DOHH2 (cell line): ENCODE results near the gene CGB8.

Experiments used
- H3F3A ChIP-seq: fragments of 200-600 bp; sonication (generic), shearing (Covaris generic); 2 replicates; pipeline ENCODE4 v1.6.0; 2016; ENCODE audit warnings: antibody characterized with exemption, mild to moderate bottlenecking; ENCODE audit not compliant: control insufficient read depth, insufficient read depth
- H3K27ac ChIP-seq: fragments of 200-600 bp; sonication (generic); 2 replicates; pipeline ENCODE4 v1.5.1; 2014; ENCODE audit warnings: low read depth, mild to moderate bottlenecking, low read length, moderate library complexity
- H3K27me3 ChIP-seq: fragments of 200-600 bp; sonication (generic); 2 replicates; pipeline ENCODE4 v1.6.1; 2014; ENCODE audit warnings: mild to moderate bottlenecking, low read length, mixed read lengths; ENCODE audit not compliant: control insufficient read depth
- H3K36me3 ChIP-seq: fragments of 200-600 bp; sonication (generic); 2 replicates; pipeline ENCODE4 v1.6.1; 2014; ENCODE audit warnings: mild to moderate bottlenecking, low read length, moderate library complexity, mixed read lengths; ENCODE audit not compliant: control insufficient read depth
- H3K4me1 ChIP-seq: fragments of 200-600 bp; sonication (generic); 2 replicates; pipeline ENCODE4 v1.6.1; 2014; ENCODE audit warnings: mild to moderate bottlenecking, low read length, mixed read lengths; ENCODE audit not compliant: control insufficient read depth
- H3K4me2 ChIP-seq: fragments of 200-600 bp; sonication (generic); 2 replicates; pipeline ENCODE4 v1.6.0; 2014; ENCODE audit warnings: mild to moderate bottlenecking, low read length, moderate library complexity
- H3K4me3 ChIP-seq: fragments of 200-600 bp; sonication (generic); 2 replicates; pipeline ENCODE4 v1.5.1; 2014; ENCODE audit warnings: mild to moderate bottlenecking, low read length, mixed read lengths
- H3K79me2 ChIP-seq: fragments of 200-600 bp; sonication (generic); 2 replicates; pipeline ENCODE4 v1.6.1; 2014; ENCODE audit warnings: mild to moderate bottlenecking, low read length, mixed read lengths; ENCODE audit not compliant: control insufficient read depth
- H3K9me2 ChIP-seq: fragments of 200-600 bp; sonication (generic); replicated peaks from 2 replicates; pipeline ENCODE4 v1.6.1; 2014; ENCODE audit warnings: mild to moderate bottlenecking, low read length, mixed read lengths; ENCODE audit not compliant: control insufficient read depth
- H3K9me3 ChIP-seq: fragments of 200-600 bp; sonication (generic); 2 replicates; pipeline ENCODE4 v1.6.1; 2014; ENCODE audit warnings: antibody characterized with exemption, low read length, mixed read lengths; ENCODE audit not compliant: control insufficient read depth, insufficient read depth
- H4K20me1 ChIP-seq: fragments of 200-600 bp; sonication (generic); 2 replicates; pipeline ENCODE4 v1.6.0; 2014; ENCODE audit warnings: low read depth, mild to moderate bottlenecking, antibody characterized with exemption, low read length, moderate library complexity; ENCODE audit not compliant: control insufficient read depth, insufficient read depth
- EZH2phosphoT487 ChIP-seq: fragments of 200-600 bp; sonication (generic); IDR thresholded peaks from 2 replicates; pipeline ENCODE4 v1.6.1; 2017; ENCODE audit warnings: borderline replicate concordance, mild to moderate bottlenecking, antibody characterized with exemption, low read length, moderate library complexity, mixed read lengths
- TF ChIP-seq, protein P1 (sequence below): fragments of 200-600 bp; sonication (generic); IDR thresholded peaks from one replicate; pipeline ENCODE4 v1.5.1; 2014; ENCODE audit warnings: antibody characterized with exemption, mild to moderate bottlenecking, low read depth, low read length; ENCODE audit not compliant: poor library complexity, severe bottlenecking

The CGB8 gene

DNA sequence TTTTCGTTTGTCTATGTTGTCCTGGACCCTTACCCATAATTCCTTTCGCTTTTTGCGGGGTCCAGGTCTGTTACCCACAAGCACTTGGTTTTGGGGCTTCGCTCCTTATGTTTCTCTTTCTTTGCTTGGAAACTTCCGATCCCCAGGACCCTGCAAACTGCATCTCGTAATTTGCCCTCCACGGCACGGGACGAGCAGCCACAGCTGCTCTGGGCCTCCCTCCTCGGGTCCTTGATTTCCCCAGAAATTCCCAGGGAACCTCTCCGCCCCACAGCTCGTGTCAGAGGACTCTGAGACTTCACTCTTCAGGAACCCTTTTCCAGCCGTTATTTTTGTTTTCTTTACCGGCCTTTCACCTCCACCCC, 36.9 kb upstream of the CGB8 start:
- peaks cover 22% of the 10 kb centered on the region for H3K4me1 ChIP-seq
- H3K79me2 ChIP-seq, result peaks cover 56% of the 10 kb centered on the region
- H3K27me3 ChIP-seq, result no peaks in the 10 kb centered on the region
- H3K9me3 ChIP-seq, result no peaks in the 10 kb centered on the region
- peaks cover 32% of the 10 kb centered on the region for H4K20me1 ChIP-seq
- TF ChIP-seq, protein P1, sequence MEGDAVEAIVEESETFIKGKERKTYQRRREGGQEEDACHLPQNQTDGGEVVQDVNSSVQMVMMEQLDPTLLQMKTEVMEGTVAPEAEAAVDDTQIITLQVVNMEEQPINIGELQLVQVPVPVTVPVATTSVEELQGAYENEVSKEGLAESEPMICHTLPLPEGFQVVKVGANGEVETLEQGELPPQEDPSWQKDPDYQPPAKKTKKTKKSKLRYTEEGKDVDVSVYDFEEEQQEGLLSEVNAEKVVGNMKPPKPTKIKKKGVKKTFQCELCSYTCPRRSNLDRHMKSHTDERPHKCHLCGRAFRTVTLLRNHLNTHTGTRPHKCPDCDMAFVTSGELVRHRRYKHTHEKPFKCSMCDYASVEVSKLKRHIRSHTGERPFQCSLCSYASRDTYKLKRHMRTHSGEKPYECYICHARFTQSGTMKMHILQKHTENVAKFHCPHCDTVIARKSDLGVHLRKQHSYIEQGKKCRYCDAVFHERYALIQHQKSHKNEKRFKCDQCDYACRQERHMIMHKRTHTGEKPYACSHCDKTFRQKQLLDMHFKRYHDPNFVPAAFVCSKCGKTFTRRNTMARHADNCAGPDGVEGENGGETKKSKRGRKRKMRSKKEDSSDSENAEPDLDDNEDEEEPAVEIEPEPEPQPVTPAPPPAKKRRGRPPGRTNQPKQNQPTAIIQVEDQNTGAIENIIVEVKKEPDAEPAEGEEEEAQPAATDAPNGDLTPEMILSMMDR, result no peak
- TF ChIP-seq EZH2phosphoT487, result no peak
- no peaks in the 10 kb centered on the region for H3K9me2 ChIP-seq
- no peaks in the 10 kb centered on the region for H3F3A ChIP-seq
- H3K4me2 ChIP-seq, result peak overlapping the region; percentile 79
- peak overlapping the region; percentile 56 for H3K27ac ChIP-seq
- peak overlapping the region; percentile 94 for H3K4me3 ChIP-seq
- H3K36me3 ChIP-seq, result peaks cover 50% of the 10 kb centered on the region

DNA sequence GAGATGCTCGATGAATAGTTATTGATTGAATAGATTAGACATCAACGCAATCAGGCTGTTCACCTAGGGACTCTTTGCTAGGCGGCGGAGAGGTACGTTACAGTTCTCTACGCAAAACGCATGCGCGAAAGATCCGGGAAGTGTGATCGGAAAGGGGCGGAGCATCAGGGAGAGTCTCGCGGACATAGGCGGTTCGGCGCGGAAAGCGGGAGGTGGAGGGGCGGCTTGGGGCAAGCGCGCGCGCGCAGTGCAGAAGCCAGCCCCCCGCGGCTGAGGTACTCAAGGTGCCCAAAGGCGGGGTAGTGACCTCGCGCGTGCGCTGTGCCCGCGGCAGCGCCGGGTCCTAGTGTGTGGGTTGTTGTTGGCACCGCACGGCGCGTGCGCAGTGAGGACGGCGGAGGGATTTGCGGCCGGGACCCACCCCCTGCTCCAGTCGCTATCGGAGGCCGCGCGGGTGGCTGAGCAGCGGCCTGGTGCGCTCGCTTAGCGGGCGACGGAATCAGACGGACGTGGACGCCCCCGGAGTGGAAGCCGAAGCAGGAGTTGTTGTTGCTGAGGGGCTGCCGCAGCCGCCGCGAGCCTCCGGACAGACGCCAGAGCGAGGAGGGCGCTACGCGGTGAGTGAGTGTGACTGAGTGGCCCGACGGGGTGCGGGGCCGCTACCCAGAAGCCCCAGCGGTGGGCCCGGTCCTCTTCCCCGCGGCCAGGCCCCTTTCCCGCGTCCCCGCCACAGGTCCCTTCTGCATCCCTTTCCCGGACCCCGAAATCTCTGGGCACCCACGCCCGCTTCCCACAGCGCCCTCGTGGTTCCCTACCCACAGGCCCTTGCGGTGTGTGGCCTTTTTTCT, 36.3 kb upstream of the CGB8 start, which contains the start of gene SNRNP70:
Gene SNRNP70 (plus strand): TSS at position 432 of the 848 bp plus-strand sequence. CDS start 964 bp downstream, outside the sequence.
- Histone ChIP-seq H3K9me3 (no peaks in the 10 kb centered on the region), H3K27me3 (no peaks in the 10 kb centered on the region)

DNA sequence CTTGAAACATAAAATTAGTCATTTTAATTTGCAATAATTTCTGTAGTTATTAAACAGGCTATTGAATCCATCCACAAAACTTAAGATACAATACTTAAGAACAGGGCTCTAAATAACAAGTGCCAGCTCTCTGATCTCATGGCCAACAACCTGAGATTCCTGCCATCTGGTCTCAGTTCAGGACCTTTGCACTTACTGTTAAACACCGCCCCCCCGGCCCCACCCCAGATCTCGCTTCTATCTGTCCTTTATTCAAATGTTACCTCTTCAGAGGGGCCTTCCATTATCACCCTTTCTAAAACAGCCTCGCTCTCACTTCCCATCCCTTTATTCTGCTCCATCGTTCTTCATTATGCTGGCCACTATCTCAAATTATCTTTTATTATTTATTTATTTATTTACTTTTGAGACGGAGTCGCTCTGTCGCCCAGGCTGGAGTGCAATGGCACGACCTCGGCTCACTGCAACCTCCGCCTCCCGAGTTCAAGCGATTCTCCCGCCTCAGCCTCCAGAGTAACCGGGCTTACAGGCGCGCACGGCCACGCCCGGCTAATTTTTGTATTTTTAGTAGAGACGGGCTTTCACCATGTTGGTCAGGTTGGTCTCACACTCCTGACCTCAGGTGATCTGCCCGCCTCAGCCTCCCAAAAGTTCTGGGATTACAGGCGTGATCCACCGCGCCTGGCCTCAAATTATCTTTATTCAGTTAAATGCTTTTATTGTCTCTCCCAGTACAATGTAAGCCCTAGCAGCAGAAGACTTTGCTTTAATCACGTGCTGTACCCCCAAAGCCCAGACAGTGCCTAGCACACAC, 35.5 kb upstream of the CGB8 start:
- no peak for TF ChIP-seq EZH2phosphoT487
- TF ChIP-seq, protein P1, result no peak
- H3K27me3 ChIP-seq, result no peaks in the 10 kb centered on the region
- H3K4me2 ChIP-seq, result peak overlapping the region; percentile 79
- H3K4me1 ChIP-seq, result peaks cover 22% of the 10 kb centered on the region
- peak overlapping the region; percentile 56 for H3K27ac ChIP-seq
- H3K36me3 ChIP-seq, result peaks cover 37% of the 10 kb centered on the region
- no peaks in the 10 kb centered on the region for H3K9me2 ChIP-seq
- H3K79me2 ChIP-seq, result peaks cover 42% of the 10 kb centered on the region
- no peaks in the 10 kb centered on the region for H3K9me3 ChIP-seq
- H3K4me3 ChIP-seq, result peak overlapping the region; percentile 94
- H3F3A ChIP-seq, result no peaks in the 10 kb centered on the region
- peaks cover 25% of the 10 kb centered on the region for H4K20me1 ChIP-seq

More for the DNA sequence above, 36.3 kb upstream of the CGB8 start, which contains the start of gene SNRNP70:
- Histone ChIP-seq H3K4me2 (peak within 1 kb of the TSS; percentile 79), H3K4me3 (peak within 1 kb of the TSS; percentile 94), H3F3A (no peaks in the 10 kb centered on the region), H3K27ac (peak within 1 kb of the TSS; percentile 56), H3K9me2 (no peaks in the 10 kb centered on the region), H3K79me2 (peaks cover 50% of the 10 kb centered on the region), H3K36me3 (peaks cover 44% of the 10 kb centered on the region), H4K20me1 (peaks cover 28% of the 10 kb centered on the region), H3K4me1 (peaks cover 22% of the 10 kb centered on the region)
- TF ChIP-seq, protein P1, result no peak
- TF ChIP-seq EZH2phosphoT487, result no peak
